NCI-H187 treated with DMSO at 0.1 percent for 48 hours (cell line): ENCODE data around the gene CLIP1.
"Not testable (repeated sequence)": the region's sequence is repeated elsewhere in the genome, so short reads cannot be mapped to it uniquely, and the experiment has no call there.

Source experiments
- DNase-seq: peaks from one replicate; lab custom pipeline; 2025; lab: John Stamatoyannopoulos, UW

CLIP1 gene

DNA sequence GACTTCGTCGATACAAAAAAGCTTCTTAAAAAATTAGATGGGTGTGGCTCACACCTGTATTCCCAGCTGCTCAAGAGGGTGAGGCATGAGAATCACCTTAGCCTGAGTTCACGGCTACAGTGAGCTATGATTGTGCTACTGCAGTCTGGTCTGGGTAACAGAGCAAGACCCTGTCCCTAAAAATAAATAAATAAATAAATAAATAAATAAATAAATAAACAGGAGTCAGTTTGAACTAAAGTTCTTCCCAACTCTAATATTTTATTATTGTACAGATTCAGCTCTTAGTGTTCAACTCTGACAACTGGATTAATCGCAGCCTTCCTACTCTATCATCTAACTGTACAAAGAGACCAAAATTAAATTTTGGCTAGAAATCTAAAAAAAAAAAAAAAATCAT, 12.7 kb upstream of the CLIP1 start:
- no peak for DNase-seq

DNA sequence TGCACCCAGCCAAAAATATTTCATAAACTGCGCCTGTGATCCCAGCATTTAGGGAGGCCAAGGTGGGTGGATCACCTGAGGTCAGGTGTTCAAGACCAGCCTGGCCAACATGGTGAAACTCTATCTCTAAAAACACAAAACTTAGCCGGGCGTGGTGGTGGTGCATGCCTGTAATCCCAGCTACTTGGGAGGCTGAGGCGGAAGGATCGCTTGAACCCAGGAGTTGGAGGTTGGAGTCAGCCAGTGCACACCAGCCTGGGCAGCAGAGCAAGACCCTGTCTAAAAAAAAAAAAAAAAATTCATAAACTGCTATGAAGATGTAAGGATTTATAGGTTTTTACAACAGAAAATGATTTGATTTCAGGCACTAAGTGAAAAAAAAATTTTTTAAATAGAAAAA, 6.6 kb upstream of the CLIP1 start:
- DNase-seq = not testable (repeated sequence)

DNA sequence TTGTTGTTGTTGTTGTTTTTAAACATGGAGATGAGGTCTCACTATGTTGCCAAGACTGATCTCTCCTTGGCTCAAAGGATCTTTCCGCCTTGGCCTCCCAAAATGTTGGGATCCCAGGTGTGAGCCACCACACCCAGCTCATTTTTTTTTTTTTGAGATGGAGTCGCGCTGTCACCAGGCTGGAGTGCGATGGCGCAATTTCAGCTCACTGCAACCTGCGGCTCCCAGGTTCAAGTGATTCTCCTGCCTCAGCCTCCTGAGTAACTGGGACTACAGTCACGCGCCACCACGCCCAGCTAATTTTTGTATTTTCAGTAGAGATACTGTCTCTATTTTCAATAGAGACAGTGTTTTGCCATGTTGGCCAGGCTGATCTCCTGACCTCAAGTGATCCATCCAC, 4.9 kb upstream of the CLIP1 start:
- DNase-seq = no peak

DNA sequence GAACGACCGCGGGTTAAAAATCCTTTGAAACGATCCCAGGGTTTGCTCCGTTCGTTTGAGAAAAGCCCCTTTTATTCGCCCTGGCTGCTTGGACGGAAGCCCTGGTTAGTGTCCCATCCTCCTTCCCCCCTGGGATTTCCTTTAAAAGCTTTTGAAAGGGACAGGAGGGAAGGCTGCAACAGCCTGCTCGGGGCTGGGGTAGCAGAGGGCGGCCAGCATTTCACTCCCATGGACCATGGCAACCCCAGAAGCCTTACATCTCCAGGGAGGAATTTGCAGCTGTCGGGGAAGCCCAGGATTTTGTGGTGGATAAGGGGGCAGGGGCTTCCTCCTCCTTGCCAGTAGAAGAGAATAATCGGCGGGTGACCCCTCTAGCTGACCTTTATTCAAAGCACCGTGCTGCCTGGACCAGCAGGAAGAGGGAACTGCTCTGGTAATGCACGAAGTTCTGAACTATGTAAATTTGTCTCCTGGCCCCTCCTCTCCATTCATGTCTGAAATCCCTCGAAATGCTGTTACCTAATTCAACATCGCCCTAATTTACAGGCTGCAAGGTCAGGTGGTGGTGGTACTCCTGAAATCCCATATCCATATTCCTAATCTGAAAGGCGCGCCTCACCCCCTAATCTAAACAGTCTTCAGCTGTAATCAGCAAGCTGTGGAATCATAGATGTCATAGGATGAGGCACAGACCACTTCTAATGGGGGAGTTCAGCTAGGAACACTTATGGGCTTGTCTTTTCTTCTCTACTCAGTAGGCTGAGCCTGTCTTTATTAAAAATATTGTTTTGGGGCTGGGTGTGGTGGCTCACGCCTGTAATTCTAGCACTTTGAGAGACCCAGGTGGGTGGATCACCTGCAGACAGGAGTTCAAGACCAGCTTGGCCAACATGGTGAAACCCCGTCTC, 1.0 kb upstream of the CLIP1 start:
- DNase-seq = no peak

DNA sequence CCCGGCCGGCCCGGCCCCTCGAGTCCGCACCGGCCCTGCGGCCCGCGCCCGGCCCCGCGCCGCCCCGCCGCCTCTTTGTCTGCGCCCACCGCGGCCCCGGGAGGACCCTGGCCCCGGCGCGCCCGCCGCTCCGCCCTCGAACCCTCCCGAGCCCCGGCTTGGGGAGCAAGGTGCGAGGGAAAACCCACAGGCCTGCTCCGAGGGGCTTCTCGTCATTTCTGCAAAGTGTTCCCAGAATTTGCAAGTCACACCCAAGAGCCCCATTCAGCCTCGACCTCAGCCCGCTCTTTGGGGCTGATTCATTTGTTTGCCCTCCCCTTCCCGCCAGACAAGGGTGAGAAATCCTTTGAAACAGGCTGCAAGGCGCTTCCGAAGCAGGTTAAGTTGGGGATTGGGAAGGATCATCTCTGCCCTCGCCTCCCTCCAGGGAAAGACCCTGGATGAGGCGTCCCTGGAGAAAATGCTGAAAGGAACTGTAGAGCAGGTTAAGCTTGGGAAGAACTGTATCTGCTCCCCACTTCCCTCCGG, 325 bp upstream of the CLIP1 start:
- no peak for DNase-seq

DNA sequence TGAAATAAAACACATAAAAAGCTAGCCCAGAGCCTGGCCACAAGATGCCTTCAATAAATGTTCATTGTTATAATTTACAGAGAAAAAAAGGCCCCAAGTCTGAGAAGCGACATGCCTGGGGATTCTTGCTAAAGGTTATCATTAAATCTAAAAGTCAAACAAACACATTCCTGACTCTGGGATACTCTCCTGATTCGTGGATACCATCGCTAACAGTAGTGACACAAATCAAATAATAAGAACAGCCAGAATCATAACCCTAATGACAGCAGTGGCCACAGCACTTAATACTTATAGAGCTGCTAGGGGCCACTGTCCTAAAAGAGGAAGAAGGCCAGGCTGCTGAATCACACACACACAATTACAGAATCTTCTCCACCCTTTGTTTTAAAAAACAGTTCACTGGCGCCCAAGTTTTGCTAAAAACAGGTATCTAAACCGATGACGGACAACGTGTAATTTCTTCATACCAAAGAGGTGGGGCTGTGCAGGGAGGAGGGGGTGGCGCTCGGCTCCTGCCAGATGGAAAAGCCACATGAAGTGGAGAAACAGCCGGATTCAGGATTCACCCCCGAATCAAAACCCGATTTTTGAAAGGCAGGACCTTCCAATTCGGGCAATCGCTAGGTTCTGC, 1.2 kb downstream of the CLIP1 start:
- no peak for DNase-seq

DNA sequence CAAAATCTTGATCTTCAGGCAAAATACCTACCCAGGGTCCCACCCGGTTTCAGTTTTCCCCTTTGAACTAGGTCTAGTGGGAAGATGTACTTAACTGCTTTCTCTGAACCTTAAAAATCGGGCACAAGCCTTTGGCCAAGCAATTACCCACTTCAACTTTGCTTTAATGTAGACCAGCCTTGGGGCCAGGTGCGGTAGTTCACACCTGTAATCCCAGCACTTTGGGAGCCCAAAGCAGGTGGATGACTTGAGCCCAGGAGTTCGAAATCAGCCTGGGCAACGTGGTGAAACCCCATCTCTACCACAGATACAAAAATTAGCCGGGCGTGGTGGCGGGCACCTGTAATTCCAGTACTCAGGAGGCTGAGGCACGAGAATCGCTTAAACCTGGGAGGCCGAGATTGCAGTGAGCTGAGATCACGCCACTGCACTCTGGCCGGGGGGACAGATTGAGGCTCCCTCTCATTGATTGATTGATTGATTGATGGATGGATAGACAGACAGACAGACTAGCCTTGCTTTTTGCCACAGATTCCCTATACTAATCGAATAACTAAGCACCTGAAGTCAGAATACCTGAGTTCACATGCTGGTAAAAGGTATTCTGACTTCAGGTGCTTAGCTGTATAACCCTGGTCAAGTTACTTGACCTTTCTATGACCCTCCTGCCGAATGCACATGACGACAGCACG, 1.9 kb downstream of the CLIP1 start:
- DNase-seq = no peak

DNA sequence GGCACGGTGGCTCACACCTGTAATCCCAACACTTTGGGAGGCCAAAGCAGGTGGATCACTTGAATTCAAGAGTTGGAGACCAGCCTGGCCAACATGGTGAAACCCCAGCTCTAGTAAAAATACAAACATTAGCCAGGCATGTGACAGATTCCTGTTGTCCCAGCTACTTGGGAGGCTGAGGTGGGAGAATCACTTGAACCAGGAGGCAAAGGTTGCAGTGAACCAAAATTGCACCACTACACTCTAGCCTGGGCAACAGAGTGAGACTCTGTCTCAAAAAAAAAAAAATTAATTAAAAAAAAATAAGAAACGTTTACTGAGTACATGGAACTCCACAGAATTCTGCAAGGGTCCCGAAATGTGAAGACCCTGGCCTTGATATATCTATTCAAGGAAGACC, 3.4 kb downstream of the CLIP1 start:
- not testable (repeated sequence) for DNase-seq

DNA sequence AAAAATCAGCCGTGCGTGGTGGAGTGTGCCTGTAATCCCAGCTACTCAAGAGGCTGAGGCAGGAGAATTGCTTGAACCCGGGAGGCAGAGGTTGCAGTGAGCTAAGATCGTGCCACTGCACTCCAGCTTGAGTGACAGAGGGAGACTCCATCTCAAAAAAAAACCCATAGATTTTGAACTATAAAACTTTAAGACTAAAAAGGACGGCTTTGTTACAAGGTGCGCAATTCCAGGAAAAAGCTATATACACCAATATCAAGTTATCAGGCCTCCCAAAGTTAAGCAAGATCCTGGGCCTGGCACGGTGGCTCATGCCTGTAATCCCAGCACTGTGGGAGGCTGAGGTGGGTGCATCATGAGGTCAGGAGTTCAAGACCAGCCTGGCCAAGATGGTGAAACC, 6.8 kb downstream of the CLIP1 start:
- DNase-seq = not testable (repeated sequence)

DNA sequence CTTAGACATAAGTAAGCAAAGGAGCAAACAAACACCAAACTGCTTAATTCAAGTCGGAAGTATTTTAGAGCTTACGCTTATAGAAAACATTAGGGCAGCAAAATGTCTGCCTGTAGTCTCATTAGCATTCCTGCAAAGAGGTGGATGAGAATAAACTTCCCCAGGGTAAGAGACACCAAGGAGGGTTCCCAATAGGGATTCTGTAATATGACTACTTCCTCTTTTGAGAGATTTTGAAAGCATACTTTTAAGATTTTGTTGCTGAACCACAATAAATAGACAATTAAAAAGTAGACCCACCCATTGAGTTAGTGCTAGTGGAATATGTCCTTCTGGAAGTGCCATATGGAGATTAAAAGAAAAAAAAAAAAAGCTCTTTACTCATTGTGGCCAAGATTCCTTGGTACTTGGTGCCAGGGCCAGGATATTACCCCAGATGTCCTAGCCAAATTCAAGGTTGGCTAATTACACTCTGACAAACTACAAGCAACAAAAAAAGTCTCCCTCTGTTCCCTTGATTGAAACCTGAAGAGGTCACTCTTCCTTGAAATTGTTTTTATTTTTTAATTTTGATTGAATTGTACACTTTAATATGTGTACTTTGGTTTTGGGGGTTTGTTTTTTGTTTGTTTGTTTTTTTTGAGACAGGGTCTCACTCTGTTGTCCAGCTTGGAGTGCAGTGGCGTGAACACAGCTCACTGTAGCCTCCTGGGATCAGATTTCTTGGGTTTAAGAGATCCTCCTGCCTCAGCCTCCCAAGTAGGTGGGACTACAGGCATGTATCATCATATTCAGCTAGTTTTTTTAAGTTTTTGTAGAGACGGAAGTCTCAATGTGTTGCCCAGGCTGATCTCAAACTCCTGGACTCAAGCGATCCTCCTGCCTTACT, 8.7 kb downstream of the CLIP1 start:
- DNase-seq = no peak

DNA sequence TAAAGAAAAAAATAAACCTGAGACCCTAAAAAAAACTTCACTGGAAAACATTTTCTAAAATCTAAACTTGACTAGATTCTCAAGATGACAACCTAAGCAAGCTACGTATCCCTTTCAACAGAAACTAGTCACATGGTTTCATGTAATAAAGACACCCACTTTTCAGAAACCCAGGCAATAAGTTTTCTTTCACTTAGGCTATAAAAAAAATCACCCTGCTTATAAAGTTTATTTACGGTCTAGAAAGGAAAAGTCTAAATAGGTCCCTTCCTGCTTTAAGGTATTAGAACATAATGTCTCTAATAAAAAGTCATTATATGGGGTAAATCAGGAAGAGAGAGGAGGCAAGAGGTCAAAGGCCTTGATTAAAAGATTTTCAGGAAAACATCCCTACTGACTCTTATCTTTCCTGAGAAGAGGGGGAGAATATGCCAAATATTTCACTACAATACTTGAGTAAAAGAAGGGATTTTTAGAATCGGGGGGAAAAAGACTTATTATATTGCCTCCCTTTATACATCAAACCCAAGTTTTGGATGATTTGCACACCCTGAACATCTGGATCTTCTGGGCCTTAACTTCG, 9.5 kb downstream of the CLIP1 start:
- no peak for DNase-seq

DNA sequence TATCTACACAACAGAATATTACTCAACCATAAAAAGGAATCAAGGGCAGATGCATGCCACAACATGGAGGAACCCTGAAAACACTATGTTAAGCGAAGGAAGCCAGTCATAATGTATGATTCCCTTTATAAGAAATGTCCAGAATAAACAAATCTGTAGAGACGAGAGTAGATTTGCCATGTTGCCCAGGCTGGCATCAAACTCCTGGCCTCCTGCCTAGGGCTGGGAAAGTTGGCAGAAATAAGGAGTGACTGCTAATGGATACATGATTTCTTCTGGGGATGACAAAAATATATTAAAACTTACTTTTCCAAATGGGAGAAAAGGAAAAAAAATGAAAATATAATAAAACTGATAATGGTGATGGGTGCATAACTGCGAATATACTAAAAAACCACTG, 10.9 kb downstream of the CLIP1 start:
- DNase-seq = no peak

DNA sequence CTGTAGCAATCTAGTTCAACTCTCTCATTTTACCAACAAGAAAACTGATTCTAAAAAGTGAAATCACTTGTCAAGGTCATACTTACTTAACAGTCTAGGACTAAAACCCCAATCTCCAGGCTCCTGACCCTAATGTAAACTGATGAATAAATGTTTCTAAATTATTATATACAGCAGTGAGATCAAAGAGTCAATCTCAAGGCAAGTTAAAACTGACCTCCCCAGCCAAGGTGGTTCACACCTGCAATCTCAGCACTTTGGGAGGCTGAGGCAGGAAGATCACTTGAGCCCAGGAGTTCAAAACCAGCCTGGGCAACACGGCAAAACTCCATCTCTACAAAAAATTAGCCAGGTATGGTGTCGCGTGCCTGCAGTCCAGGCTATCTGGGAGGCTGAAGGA, 15.3 kb downstream of the CLIP1 start:
- DNase-seq = no peak

DNA sequence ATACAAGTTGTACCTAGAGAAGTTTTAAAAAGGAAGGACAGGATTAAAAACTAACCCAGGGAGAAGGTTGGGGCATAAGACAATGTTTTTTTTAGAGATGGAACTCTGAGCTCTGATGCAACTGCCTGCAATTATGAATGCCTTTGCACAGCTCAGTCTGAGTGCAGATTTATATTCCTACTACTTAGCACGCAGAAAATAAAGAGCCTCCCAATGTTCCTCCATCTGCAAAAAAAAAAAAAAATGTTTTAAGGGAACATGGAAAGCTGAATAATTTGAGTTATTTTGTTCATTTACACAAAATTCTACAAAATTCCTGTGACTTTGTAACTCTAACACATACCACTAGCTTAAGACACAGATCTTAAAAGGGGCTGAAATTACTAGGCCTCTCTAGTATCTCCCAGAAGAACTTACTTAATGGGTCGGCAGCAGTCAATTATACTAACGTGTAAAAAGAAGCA, 15.7 kb downstream of the CLIP1 start:
- no peak for DNase-seq

DNA sequence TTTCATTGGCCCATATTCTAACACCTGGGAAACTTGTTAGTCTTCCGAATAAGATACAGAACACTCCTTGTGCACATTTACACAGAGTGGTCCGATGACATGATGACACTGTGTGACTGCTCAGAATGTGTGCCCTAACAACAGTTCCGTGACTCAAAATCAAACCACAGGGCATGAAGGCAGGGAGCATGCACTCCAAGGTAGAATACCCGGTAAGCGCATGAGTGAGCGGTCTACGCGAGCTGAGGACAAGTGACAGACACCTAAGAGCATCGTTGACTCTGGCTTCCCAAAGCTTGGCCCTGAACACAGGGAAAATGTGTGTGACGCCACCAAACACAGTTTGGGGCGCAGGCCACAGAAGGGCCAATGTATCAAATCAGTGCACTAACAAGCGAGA, 18.6 kb downstream of the CLIP1 start:
- no peak for DNase-seq

DNA sequence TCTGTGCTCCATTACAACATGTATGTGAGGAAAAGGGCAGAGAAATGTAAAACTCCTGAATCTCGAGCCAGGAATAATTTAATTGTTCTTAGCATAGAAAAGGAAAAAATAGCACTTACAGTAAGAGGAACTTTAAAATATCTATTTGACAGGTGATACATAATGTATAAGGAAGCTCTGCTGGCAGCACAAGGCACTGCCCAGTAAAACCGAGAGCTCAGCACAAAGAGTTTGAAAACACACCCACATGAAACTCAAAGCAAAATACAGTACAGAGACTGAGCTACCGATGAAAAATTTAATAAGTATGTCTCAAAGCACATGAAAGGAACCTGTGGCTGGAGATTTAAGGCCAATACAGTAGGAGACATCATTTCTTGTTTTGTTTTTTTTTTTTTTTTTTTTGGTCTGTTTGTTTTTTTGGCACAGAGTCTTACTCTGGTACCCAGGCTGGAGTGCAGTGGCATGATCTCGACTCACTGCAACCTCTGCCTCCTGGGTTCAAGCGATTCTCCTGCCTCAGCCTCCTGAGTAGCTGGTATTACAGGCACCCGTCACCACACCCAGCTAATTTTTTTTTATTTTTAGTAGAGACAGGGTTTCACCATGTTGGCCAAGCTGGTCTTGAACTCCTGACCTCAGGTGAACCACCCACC, 19.2 kb downstream of the CLIP1 start:
- no peak for DNase-seq

DNA sequence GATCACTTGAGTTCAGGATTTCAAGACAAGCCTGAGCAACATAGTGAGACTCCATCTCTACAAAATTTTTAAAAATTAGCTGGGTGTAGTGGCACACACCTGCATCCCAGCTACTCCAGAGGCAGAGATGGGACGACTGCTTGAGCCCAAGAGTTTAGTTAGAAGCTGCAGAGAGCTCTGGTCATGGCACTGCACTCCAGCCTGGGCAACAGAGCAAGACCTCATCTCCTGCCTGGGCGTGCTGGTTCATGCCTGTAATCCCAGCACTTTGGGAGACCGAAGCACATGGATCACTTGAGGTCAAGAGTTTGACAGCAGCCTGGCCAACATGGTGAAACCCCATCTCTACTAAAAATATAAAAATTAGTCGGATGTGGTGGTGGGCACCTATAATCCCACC, 20.2 kb downstream of the CLIP1 start:
- DNase-seq = no peak

DNA sequence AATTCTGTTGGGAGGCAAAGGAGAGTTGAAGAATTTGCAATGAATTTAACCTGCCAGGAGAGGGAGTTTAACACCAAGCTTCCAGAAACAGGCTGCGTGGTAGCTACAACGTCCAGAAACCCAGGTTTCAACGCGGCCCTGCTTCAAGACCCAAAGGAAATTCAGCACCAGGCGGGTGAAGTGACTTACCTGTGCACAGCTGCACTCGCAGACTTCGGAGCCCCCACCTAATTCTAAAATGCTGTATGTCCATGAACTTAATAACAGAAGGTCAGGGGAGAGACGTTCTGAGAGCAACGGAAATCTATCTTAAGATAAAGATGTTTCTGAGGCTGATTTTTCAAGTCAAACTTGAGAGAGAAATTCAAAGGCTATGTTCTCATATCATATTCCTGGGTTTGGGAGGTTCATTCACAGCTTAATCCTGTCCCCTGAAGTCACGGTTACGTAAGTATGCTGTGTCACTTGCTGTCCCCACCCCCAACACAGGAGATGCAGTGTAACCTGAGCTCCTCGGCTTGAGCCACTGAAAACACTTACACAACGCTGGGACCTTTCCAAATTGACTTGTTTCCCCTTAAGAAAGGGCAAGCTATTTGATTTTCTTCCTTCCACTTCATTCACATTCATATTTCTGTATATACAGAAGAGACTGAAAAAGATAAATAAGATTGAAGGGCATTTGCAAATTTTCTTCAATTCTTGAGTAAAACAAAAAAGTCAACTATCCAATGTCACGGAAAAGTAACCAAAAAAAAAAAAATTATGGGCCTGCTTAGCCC, 22.7 kb downstream of the CLIP1 start:
- no peak for DNase-seq

DNA sequence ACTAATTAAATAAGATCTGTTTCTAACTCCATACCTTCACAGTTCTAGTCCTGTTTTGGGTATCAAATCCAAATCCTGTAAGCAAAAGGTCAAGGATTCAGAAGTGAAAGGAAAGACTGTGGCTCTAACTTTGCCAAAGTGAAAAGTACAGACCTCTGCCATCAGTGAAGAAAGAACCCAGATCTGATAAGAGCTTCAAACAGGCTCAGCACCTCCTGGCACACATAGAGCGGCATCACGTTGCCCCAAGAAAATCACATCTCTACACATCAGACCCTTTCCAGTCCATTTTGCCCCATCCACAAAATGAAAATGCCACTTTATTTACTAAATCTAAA, 23.2 kb downstream of the CLIP1 start:
- no peak for DNase-seq

DNA sequence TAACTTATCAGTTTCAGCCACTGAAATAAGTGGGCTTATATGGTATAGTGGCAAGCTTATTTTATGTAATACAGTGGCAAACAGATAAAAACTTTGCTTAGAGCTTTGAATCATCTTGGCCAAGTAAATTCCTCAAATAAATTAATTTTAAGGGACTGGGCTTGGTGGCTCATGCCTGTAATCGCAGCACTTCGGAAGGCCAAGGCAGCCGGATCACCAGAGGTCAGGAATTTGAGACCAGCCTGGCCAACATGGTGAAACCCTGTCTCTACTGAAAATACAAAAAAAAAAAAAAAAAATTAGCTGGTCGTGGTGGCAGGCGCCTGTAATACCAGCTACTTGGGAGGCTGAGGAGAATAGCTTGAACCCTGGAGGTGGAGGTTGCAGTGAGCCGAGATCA, 24.5 kb downstream of the CLIP1 start:
- DNase-seq = not testable (repeated sequence)
